IMR-90 (cell line): Measurements from ENCODE around the gene TSSC4. TPM values are rescaled to one million over a fixed set of nuclear protein-coding genes. Genes with fewer than 3 reads are reported as not detected.

Experiments
- ATAC-seq: fragments of 200-7000 bp; cut with Tn5 transposase; 2 replicates; pipeline ENCODE4 v1.9.1; 2020; ENCODE audit warnings: low read depth, mild to moderate bottlenecking, moderate library complexity
- BruUV-seq: library from RNA; stranded (reverse); fragments of 400-500 nt; replicated peaks from 2 replicates; lab custom pipeline; 2021; lab: Mats Ljungman, UMichigan
- CTCF ChIA-PET: fragments of 300-600 bp; formaldehyde crosslinking; extraction: SDS; loops from one replicate; lab custom pipeline; 2021; ENCODE audit warnings: antibody characterized with exemption; lab: Yijun Ruan, JAX
- POLR2A ChIA-PET: fragments of 300-600 bp; sonication (Branson Sonifier 250); formaldehyde crosslinking; loops from one replicate; lab custom pipeline; 2022; ENCODE audit warnings: antibody characterized with exemption; ENCODE audit not compliant: unreplicated experiment; lab: Charles Lee
- DNase-seq: peaks from one replicate; pipeline ENCODE4 v3.0.0; 2013
- H2AFZ ChIP-seq: replicated peaks from 2 replicates; pipeline ENCODE3; 2013; ENCODE audit warnings: low read length, mild to moderate bottlenecking; ENCODE audit not compliant: poor library complexity
- H2AK5ac ChIP-seq: 2 replicates; pipeline ENCODE4 v1.6.1; 2013; ENCODE audit warnings: low read depth, low read length, inconsistent platforms
- H2AK9ac ChIP-seq: replicated peaks from 2 replicates; pipeline ENCODE3; 2013; ENCODE audit warnings: mild to moderate bottlenecking, low read depth, low read length, moderate library complexity; ENCODE audit not compliant: poor library complexity
- H2BK120ac ChIP-seq: 2 replicates; pipeline ENCODE4 v1.6.1; 2013; ENCODE audit warnings: low read depth, low read length, inconsistent platforms
- H2BK15ac ChIP-seq: 3 replicates; pipeline ENCODE4 v1.6.1; 2013; ENCODE audit warnings: low read depth, low read length, inconsistent platforms
- H2BK20ac ChIP-seq: 2 replicates; pipeline ENCODE4 v1.6.1; 2013; ENCODE audit warnings: low read depth, mild to moderate bottlenecking, inconsistent platforms, low read length, moderate library complexity
- H2BK5ac ChIP-seq: 2 replicates; pipeline ENCODE4 v1.6.1; 2013; ENCODE audit warnings: mild to moderate bottlenecking, low read depth, low read length, inconsistent platforms; ENCODE audit not compliant: poor library complexity, severe bottlenecking
- H3K14ac ChIP-seq: replicated peaks from 2 replicates; pipeline ENCODE4 v1.6.1; 2013; ENCODE audit warnings: low read depth, low read length, inconsistent platforms
- H3K18ac ChIP-seq: 2 replicates; pipeline ENCODE4 v1.6.1; 2013; ENCODE audit warnings: low read depth, low read length, control low read depth
- H3K23ac ChIP-seq: 2 replicates; pipeline ENCODE4 v1.6.1; 2013; ENCODE audit warnings: low read depth, low read length, inconsistent platforms
- H3K27ac ChIP-seq: 2 replicates; pipeline ENCODE4 v1.5.1; 2013; ENCODE audit warnings: mild to moderate bottlenecking, control low read depth, low read length; ENCODE audit not compliant: insufficient read depth
- H3K27me3 ChIP-seq: 2 replicates; pipeline ENCODE4 v1.6.1; 2013; ENCODE audit warnings: low read length; ENCODE audit not compliant: control insufficient read depth, insufficient read depth
- H3K36me3 ChIP-seq: 2 replicates; pipeline ENCODE4 v1.6.1; 2013; ENCODE audit warnings: low read length, mixed read lengths; ENCODE audit not compliant: control insufficient read depth, insufficient read depth
- H3K4ac ChIP-seq: 2 replicates; pipeline ENCODE4 v1.6.1; 2013; ENCODE audit warnings: low read depth, low read length, inconsistent platforms
- H3K4me1 ChIP-seq: 2 replicates; pipeline ENCODE4 v1.6.1; 2013; ENCODE audit warnings: low read length, mixed read lengths; ENCODE audit not compliant: control insufficient read depth, insufficient read depth
- H3K4me2 ChIP-seq: 2 replicates; pipeline ENCODE4 v1.6.1; 2013; ENCODE audit warnings: low read depth, mild to moderate bottlenecking, control low read depth, low read length, moderate library complexity
- H3K4me3 ChIP-seq: 2 replicates; pipeline ENCODE4 v1.5.1; 2013; ENCODE audit warnings: low read depth, mild to moderate bottlenecking, control low read depth, low read length, moderate library complexity; ENCODE audit not compliant: insufficient read depth
- H3K56ac ChIP-seq: 2 replicates; pipeline ENCODE4 v1.6.1; 2013; ENCODE audit warnings: low read length, inconsistent platforms; ENCODE audit not compliant: insufficient read depth; ENCODE audit errors: extremely low read depth
- H3K79me1 ChIP-seq, 2 experiments: 2 replicates each; pipeline ENCODE4 v1.6.1; 2013; ENCODE audit warnings: low read length in 2 of 2, inconsistent platforms in 1 of 2, low read depth in 1 of 2
- H3K9ac ChIP-seq: 2 replicates; pipeline ENCODE4 v1.6.1; 2013; ENCODE audit warnings: low read depth, low read length, control low read depth
- H3K9me1 ChIP-seq: 2 replicates; pipeline ENCODE4 v1.6.1; 2013; ENCODE audit warnings: low read length, inconsistent platforms; ENCODE audit not compliant: insufficient read depth
- H3K9me3 ChIP-seq: 2 replicates; pipeline ENCODE4 v1.6.1; 2013; ENCODE audit warnings: low read length; ENCODE audit not compliant: control insufficient read depth, insufficient read depth
- H4K20me1 ChIP-seq: 2 replicates; pipeline ENCODE4 v1.6.1; 2013; ENCODE audit warnings: low read length, inconsistent platforms; ENCODE audit not compliant: insufficient read depth
- H4K5ac ChIP-seq: 2 replicates; pipeline ENCODE4 v1.6.1; 2013; ENCODE audit warnings: mild to moderate bottlenecking, low read depth, low read length, control low read depth
- H4K8ac ChIP-seq, 2 experiments: 2 replicates each; pipeline ENCODE4 v1.6.1; 2013; ENCODE audit warnings: low read depth in 2 of 2, low read length in 2 of 2, control low read depth in 1 of 2, inconsistent platforms in 1 of 2
- H4K91ac ChIP-seq: 2 replicates; pipeline ENCODE4 v1.6.1; 2013; ENCODE audit warnings: low read depth, low read length, inconsistent platforms; ENCODE audit not compliant: insufficient read depth
- BHLHE40 ChIP-seq: fragments of 150-350 bp; IDR thresholded peaks from 2 replicates; pipeline ENCODE4 v1.6.1; 2016; ENCODE audit warnings: mild to moderate bottlenecking, low read depth, low read length
- MAFK ChIP-seq: IDR thresholded peaks from 2 replicates; pipeline ENCODE4 v1.6.1; 2012; ENCODE audit warnings: low read depth, low read length, improper control_type of control experiment
- MAZ ChIP-seq: IDR thresholded peaks from 2 replicates; pipeline ENCODE4 v1.6.1; 2012; ENCODE audit warnings: low read depth, mild to moderate bottlenecking, low read length, improper control_type of control experiment, moderate library complexity, borderline replicate concordance
- RAD21 ChIP-seq: IDR thresholded peaks from 2 replicates; pipeline ENCODE4 v1.6.1; 2012; ENCODE audit warnings: low read length, improper control_type of control experiment
- WGBS, 2 experiments: methylation state at CpG; one replicate each; pipeline versions ENCODE4 v1.1.5 to v1.1.7; 2013; ENCODE audit warnings: missing lambda C conversion rate in 2 of 2; ENCODE audit not compliant: insufficient read length in 1 of 2; ENCODE audit errors: extremely low coverage in 2 of 2; 5-methylcytosine and 5-hydroxymethylcytosine counted together
- dilution Hi-C: fragments of 300-500 bp; cut with HindIII; formaldehyde crosslinking; loops from one replicate; pipeline ENCODE4 v1.14.3; 2018; ENCODE audit warnings: low sequenced_read_pairs; ENCODE audit not compliant: unreplicated experiment
- in situ Hi-C: fragments of 300-500 bp; cut with MboI; formaldehyde crosslinking; loops from 3 replicates; pipeline ENCODE4 v1.14.3; 2019; ENCODE audit warnings: low sequenced_read_pairs, inconsistent platforms, mixed read lengths
- intact Hi-C: fragments of 100-400 bp; cut with micrococcal nuclease; formaldehyde crosslinking; loops from 2 replicates; pipeline ENCODE4 v1.10.0; 2022
- polyA plus RNA-seq, 3 experiments: library from polyadenylated mRNA; depleted of rRNA; stranded (reverse); fragments of >200 nt; gene quantifications; 2 replicates each; pipeline ENCODE4 v1.2.3, GENCODE V29; 2012; ENCODE audit warnings: low replicate concordance in 1 of 3
- total RNA-seq: library from RNA; depleted of rRNA; stranded (reverse); fragments of >200 nt; gene quantifications from 2 replicates; pipeline ENCODE4 v1.2.3, GENCODE V29; 2012

The TSSC4 gene
- total and polyA plus RNA-seq, 2 of the 4 experiments (the other 2 are of a cell fraction) = 34.9 to 40.0 TPM

DNA sequence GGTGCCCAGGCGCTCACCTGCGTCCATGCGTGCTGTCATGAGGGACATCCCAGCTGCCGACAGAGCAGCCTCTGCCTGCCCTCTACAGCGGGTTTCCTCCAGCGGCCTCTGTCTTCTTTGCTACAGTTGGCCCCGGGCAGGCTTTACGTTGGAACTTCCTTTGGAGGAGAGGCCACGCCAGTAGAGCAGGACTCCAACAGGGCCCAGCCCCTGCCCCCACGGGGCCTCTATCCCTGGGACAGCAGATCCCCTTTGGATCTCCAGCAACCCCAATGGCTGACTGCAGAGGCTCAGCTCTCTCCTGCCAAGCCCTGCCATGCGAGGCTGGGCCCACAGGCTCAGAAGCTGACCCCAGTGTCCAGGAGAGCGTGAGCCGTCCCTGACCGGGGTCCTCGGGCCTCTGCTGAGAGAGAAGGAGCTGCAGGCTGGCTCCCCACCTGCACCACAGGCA lies 31.6 kb downstream of the TSSC4 start:
- Histone ChIP-seq H2BK15ac (no peak overlapping the region), H2AFZ (no peak overlapping the region), H3K4me1 (no peaks in the 10 kb centered on the region), H3K23ac (no peak overlapping the region), H3K9ac (no peak overlapping the region), H3K18ac (no peak overlapping the region), H2AK9ac (no peak overlapping the region), H3K9me3 (no peaks in the 10 kb centered on the region), H2BK20ac (no peak overlapping the region), H2BK5ac (no peak overlapping the region), H3K56ac (no peak overlapping the region), H3K79me1 (no peaks in the 10 kb centered on the region), H4K5ac (no peak overlapping the region), H3K27ac (no peak overlapping the region), H3K4me2 (no peak overlapping the region), H4K20me1 (no peaks in the 10 kb centered on the region), H2BK120ac (no peak overlapping the region), H3K9me1 (no peaks in the 10 kb centered on the region), H4K8ac (no peak overlapping the region), H2AK5ac (no peak overlapping the region), H3K4me3 (no peak overlapping the region), H3K14ac (no peak overlapping the region), H3K4ac (no peak overlapping the region), H3K36me3 (no peaks in the 10 kb centered on the region), H3K27me3 (peaks cover 11% of the 10 kb centered on the region; the same call in 1 of the 2 replicates), H4K91ac (no peak overlapping the region)
- in situ Hi-C loops = loop anchor here (10.0 kb wide), 1 partner anchor 83 kb away; no protein-coding TSS in a partner anchor
- TF ChIP-seq BHLHE40 = no peak
- no peak for TF ChIP-seq MAFK
- no peak for TF ChIP-seq RAD21
- no peak for TF ChIP-seq MAZ
- 66% methylated on average over 5 of the region's 15 CpGs; no CpG with 5 or more reads in 1 of the 2 experiments for WGBS, 2 experiments
- no peak for ATAC-seq
- intact Hi-C loops = no loop called here
- dilution Hi-C loops = no loop called here
- POLR2A ChIA-PET = no interaction called here
- CTCF ChIA-PET = no interaction called here
- BruUV-seq = no TSS peak
- no peak for DNase-seq
